Activated CD8-positive, alpha-beta T cell treated with anti-CD3 and anti-CD28 coated beads, Interleukin-2, amount 10 ng/mL, durations not matched to agents 7 days and 5 days (primary cell): ENCODE results near the gene ELP5. TPM values are rescaled to one million over a fixed set of nuclear protein-coding genes. Genes with fewer than 3 reads are reported as not detected.

Experiments used
- ATAC-seq: fragments of 150-1000 bp; cut with Tn5 transposase; one replicate; pipeline ENCODE4 v1.10.0; 2021; ENCODE audit warnings: moderate library complexity
- CTCF ChIA-PET: fragments of 350-600 bp; sonication (Branson Sonifier 250); formaldehyde crosslinking; loops from one replicate; lab custom pipeline; 2021; ENCODE audit warnings: antibody characterized with exemption; lab: Charles Lee
- POLR2A ChIA-PET: fragments of 350-600 bp; sonication (Branson Sonifier 250); formaldehyde crosslinking; loops from one replicate; lab custom pipeline; 2021; ENCODE audit warnings: antibody characterized with exemption; lab: Charles Lee
- DNase-seq: peaks from one replicate; pipeline ENCODE4 v3.0.0-alpha.2; 2020
- H3K27ac Mint-ChIP-seq: one replicate; pipeline ENCODE4 v1.8.0; 2021; ENCODE audit warnings: mild to moderate bottlenecking, mixed read lengths
- H3K27me3 Mint-ChIP-seq: one replicate; pipeline ENCODE4 v1.8.0; 2021; ENCODE audit warnings: low read depth, mixed read lengths
- H3K36me3 Mint-ChIP-seq: one replicate; pipeline ENCODE4 v1.8.0; 2021; ENCODE audit warnings: low read depth, mixed read lengths
- H3K4me1 Mint-ChIP-seq: one replicate; pipeline ENCODE4 v1.8.0; 2021; ENCODE audit warnings: low read depth, mixed read lengths
- H3K4me3 Mint-ChIP-seq: one replicate; pipeline ENCODE4 v1.8.0; 2021; ENCODE audit warnings: mild to moderate bottlenecking, mixed read lengths
- H3K9me3 Mint-ChIP-seq: one replicate; pipeline ENCODE4 v1.8.0; 2022; ENCODE audit warnings: mixed read lengths; ENCODE audit not compliant: insufficient read depth
- total RNA-seq, 2 experiments: library from RNA; stranded (reverse); gene quantifications; one replicate each; pipeline ENCODE4 v1.2.3, GENCODE V29; 2021

The ELP5 gene
- total RNA-seq, 2 experiments from 2014 or later, result 63.5 to 66.1 TPM

DNA sequence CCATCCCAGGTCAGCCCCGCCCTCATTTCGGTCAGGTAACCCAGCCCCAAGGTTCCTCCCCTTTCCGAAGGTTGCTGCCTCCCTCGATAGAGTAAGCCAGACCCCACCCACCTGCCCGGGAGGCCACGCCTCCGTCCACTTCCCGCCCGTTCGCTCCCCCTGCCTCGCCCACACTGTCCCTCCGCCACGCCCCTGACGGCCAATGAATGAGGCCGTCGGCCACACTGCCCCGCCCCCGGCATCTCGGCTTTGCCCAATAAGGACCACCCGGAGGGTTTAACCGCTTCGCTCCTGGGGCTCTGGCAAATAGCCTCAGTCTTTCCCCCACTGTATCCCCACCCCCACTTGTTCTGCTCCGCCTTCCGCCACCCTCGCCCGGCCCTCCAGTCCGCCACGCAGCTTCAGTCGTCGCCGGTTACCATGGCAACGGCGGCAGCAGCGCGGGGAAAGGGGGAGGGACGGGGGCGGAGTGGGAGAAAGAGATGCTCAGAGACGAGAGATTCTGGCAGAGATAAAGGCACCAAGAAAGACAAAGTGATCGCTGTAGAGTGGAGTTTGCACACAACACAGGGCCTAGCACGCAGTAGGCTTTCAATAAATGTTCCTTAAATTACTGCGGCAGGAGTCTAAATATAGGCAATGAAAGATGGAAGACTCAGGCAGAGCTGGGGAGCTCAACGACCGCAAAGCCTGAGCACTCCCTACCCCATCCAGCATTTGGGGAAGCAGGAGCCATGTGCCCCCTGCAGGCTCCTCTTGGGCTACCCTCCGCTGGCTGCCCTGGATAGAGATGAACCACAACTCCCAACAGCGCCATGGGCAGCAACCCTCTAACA lies 37.5 kb upstream of the ELP5 start:
- Mint-ChIP-seq H3K9me3 (no peaks in the 10 kb centered on the region), H3K4me3 (peak overlapping the region; percentile 85), H3K27ac (peak overlapping the region; percentile 90), H3K4me1 (peaks cover 59% of the 10 kb centered on the region), H3K27me3 (peaks cover 10% of the 10 kb centered on the region), H3K36me3 (no peaks in the 10 kb centered on the region)
- ChIA-PET POLR2A (interaction anchor here (0.6 to 1.0 kb wide), 3 partner anchors 96 to 180 kb away, joined by 3 to 6 read pairs (median 3); no protein-coding TSS in a partner anchor), CTCF (interaction anchor here (1.1 to 2.0 kb wide), 5 partner anchors 24 to 169 kb away, joined by 3 to 9 read pairs (median 5); partner anchors contain the start of genes GABARAP and PHF23)
- DNase-seq (peak; percentile 99), ATAC-seq (peak; percentile 87)

DNA sequence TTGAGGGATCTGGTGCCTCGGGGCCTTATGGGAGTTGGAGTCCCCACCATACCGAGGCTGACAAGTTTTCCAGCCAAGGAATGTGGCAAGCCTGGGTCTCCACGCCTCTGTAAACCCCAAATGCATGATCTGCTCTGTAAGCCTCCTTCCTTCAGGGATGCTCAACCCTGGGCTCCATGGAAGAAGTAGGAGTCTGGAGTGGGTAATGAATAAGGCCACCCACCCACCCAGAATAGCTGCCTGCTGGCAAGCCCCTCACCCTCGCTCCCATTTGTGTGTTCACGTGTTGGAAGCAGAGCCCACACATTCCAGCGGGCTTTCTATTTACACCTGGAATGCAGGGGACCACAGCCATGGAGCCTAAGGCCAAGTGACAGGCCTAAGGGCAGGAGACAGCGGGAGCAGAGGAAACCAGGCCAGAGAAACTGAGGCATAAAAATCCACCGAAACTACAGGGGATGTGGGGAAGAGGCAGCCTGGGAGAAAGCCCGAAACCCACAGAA lies 36.8 kb upstream of the ELP5 start:
- peaks cover 8% of the 10 kb centered on the region for H3K27me3 Mint-ChIP-seq

GRCh38 chr17:7215652-7216180 lies 36.3 kb upstream of the ELP5 start:
- peak overlapping the region; percentile 35 for H3K4me3 Mint-ChIP-seq
- POLR2A ChIA-PET, result no interaction called here
- peak overlapping the region; percentile 25 for H3K27ac Mint-ChIP-seq
- CTCF ChIA-PET, result interaction anchor here (2.0 kb wide), 1 partner anchor 170 kb away, joined by 9 read pairs; no protein-coding TSS in a partner anchor
- H3K9me3 Mint-ChIP-seq, result no peaks in the 10 kb centered on the region
- ATAC-seq (no peak), DNase-seq (no peak)
- peaks cover 5% of the 10 kb centered on the region for H3K36me3 Mint-ChIP-seq
- peaks cover 6% of the 10 kb centered on the region for H3K27me3 Mint-ChIP-seq
- H3K4me1 Mint-ChIP-seq, result peaks cover 67% of the 10 kb centered on the region

More for the DNA sequence above, 36.8 kb upstream of the ELP5 start:
- H3K27ac Mint-ChIP-seq, result peak overlapping the region; percentile 90
- ChIA-PET POLR2A (interaction anchor here (1.0 kb wide), 1 partner anchor 180 kb away, joined by 3 read pairs; no protein-coding TSS in a partner anchor), CTCF (interaction anchor here (1.3 to 2.0 kb wide), 4 partner anchors 23 to 169 kb away, joined by 4 to 9 read pairs (median 6); partner anchors contain the start of gene GABARAP)
- H3K4me3 Mint-ChIP-seq, result peak overlapping the region; percentile 85
- DNase-seq, result no peak
- H3K4me1 Mint-ChIP-seq, result peaks cover 62% of the 10 kb centered on the region
- no peaks in the 10 kb centered on the region for H3K36me3 Mint-ChIP-seq
- ATAC-seq, result no peak
- H3K9me3 Mint-ChIP-seq, result no peaks in the 10 kb centered on the region

- CTCF ChIA-PET, result no interaction called here
Observed at GRCh38 chr17:7216242-7217112, 35.5 kb upstream of the ELP5 start.

GRCh38 chr17:7217113-7217987 lies 34.7 kb upstream of the ELP5 start:
- Mint-ChIP-seq H3K4me1 (peaks cover 75% of the 10 kb centered on the region), H3K4me3 (peak overlapping the region; percentile 68), H3K27me3 (no peaks in the 10 kb centered on the region), H3K27ac (peak overlapping the region; percentile 66), H3K9me3 (no peaks in the 10 kb centered on the region), H3K36me3 (peaks cover 19% of the 10 kb centered on the region)
- ChIA-PET POLR2A (interaction anchor here (1.7 kb wide), 1 partner anchor 21 kb away, joined by 7 read pairs; the partner anchor contains the start of gene PHF23), CTCF (interaction anchor here (1.3 kb wide), 1 partner anchor 171 kb away, joined by 3 read pairs; no protein-coding TSS in a partner anchor)
- no peak for ATAC-seq
- no peak for DNase-seq

More at GRCh38 chr17:7216242-7217112, 35.5 kb upstream of the ELP5 start:
- Mint-ChIP-seq H3K4me1 (peaks cover 74% of the 10 kb centered on the region), H3K9me3 (no peaks in the 10 kb centered on the region), H3K36me3 (peaks cover 13% of the 10 kb centered on the region), H3K27ac (no peak overlapping the region), H3K27me3 (peaks cover 3% of the 10 kb centered on the region), H3K4me3 (peak overlapping the region; percentile 54)
- DNase-seq, result no peak
- POLR2A ChIA-PET, result no interaction called here
- ATAC-seq, result no peak

DNA sequence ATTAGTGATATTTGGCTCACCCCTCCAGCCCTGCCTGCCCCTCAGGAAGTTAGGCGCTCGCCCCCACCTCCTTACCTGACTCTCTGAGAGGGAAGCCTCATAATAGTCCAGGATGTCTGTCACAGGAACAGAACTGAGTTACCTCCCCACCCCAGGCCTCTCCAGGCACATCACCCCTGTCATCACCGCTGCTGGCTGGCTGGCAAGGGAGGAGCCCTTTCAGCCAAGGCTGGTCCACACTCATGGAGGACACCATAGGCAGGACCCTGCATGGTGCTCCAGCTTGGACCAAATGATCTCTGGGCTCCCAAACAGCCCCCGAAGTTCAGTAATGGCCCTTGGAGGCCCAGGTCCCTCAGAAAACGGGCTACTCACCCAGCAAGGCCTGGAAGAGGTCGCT lies 33.8 kb upstream of the ELP5 start:
- Mint-ChIP-seq H3K9me3 (no peaks in the 10 kb centered on the region), H3K4me3 (peak overlapping the region; percentile 68), H3K27ac (peak overlapping the region; percentile 66), H3K4me1 (peaks cover 74% of the 10 kb centered on the region), H3K36me3 (peaks cover 21% of the 10 kb centered on the region), H3K27me3 (no peaks in the 10 kb centered on the region)
- ChIA-PET POLR2A (interaction anchor here (0.9 to 1.7 kb wide), 3 partner anchors 17 to 24 kb away, joined by 3 to 7 read pairs (median 3); partner anchors contain the start of genes GABARAP and PHF23), CTCF (interaction anchor here (0.7 to 1.3 kb wide), 2 partner anchors 78 to 172 kb away, joined by 3 to 4 read pairs; no protein-coding TSS in a partner anchor)
- DNase-seq (no peak), ATAC-seq (no peak)

GRCh38 chr17:7218758-7219157 lies 33.3 kb upstream of the ELP5 start:
- H3K36me3 Mint-ChIP-seq, result peaks cover 26% of the 10 kb centered on the region
- ATAC-seq (no peak), DNase-seq (no peak)
- peak overlapping the region; percentile 73 for H3K27ac Mint-ChIP-seq
- ChIA-PET POLR2A (interaction anchor here (0.8 to 1.7 kb wide), 5 partner anchors 14 to 25 kb away, joined by 3 to 7 read pairs (median 3); partner anchors contain the start of genes GABARAP and PHF23), CTCF (interaction anchor here (0.7 to 4.2 kb wide), 3 partner anchors 15 to 78 kb away, joined by 3 to 36 read pairs (median 4); partner anchors contain the start of gene DVL2)
- no peaks in the 10 kb centered on the region for H3K27me3 Mint-ChIP-seq
- peak overlapping the region; percentile 96 for H3K4me3 Mint-ChIP-seq
- H3K4me1 Mint-ChIP-seq, result peaks cover 69% of the 10 kb centered on the region
- H3K9me3 Mint-ChIP-seq, result no peaks in the 10 kb centered on the region

- CTCF ChIA-PET, result interaction anchor here (1.2 to 4.5 kb wide), 6 partner anchors 15 to 173 kb away, joined by 3 to 37 read pairs (median 6); partner anchors contain the start of gene DVL2
- peaks cover 63% of the 10 kb centered on the region for H3K4me1 Mint-ChIP-seq
- DNase-seq (no peak), ATAC-seq (no peak)
- H3K27ac Mint-ChIP-seq, result peak overlapping the region; percentile 95
- H3K27me3 Mint-ChIP-seq, result no peaks in the 10 kb centered on the region
- peaks cover 32% of the 10 kb centered on the region for H3K36me3 Mint-ChIP-seq
- POLR2A ChIA-PET, result interaction anchor here (0.6 to 5.4 kb wide), 9 partner anchors 10 to 42 kb away, joined by 3 to 35 read pairs (median 3); partner anchors contain the start of genes CTDNEP1, ELP5, GABARAP and PHF23
- peak overlapping the region; percentile 96 for H3K4me3 Mint-ChIP-seq
- no peaks in the 10 kb centered on the region for H3K9me3 Mint-ChIP-seq
Observed at GRCh38 chr17:7219229-7219811, 32.7 kb upstream of the ELP5 start.

DNA sequence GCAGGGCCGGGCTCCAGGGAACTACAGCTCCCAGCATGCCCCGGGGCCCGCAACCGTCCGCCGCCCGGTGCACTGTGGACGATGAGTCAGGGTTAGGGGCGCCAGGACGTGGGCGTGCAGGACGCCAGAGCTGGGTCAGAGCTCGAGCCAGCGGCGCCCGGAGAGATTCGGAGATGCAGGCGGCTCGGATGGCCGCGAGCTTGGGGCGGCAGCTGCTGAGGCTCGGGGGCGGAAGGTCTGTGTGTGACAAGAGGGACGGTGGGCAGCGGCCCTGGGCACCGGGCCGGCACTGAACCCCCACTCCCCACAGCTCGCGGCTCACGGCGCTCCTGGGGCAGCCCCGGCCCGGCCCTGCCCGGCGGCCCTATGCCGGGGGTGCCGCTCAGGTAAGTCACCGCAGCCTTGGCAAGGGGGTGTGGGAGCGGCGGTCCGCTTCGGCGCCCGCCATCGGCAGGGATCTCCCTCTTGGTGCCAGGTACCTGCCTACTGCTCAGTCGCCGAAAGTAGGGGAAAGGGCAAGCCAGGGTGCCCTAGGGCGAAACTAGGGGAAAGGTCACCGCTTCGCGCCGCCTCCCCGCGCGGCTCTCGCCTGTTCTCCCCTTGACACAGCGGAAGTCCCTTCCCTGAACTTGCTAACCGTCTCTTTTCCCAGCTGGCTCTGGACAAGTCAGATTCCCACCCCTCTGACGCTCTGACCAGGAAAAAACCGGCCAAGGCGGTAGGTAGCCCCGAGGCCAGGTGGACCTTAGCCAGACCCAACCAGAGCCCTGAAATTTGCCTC lies 32.0 kb upstream of the ELP5 start, which contains the start of the genes ACADVL and DLG4:
Gene ACADVL (plus strand): TSS at position 127 of the 781 bp plus-strand sequence. CDS start 47 bp downstream, at position 174.
Gene DLG4 (minus strand): TSS at position 25 of the 781 bp plus-strand sequence.
- POLR2A ChIA-PET, result interaction anchor here (0.6 to 5.4 kb wide), 12 partner anchors 10 to 174 kb away, joined by 3 to 35 read pairs (median 5); partner anchors contain the start of genes CTDNEP1, DVL2, ELP5 and GABARAP
- Mint-ChIP-seq H3K27me3 (no peaks in the 10 kb centered on the region), H3K27ac (peak within 1 kb of the TSS; percentile 95), H3K9me3 (no peaks in the 10 kb centered on the region), H3K4me1 (peaks cover 56% of the 10 kb centered on the region), H3K4me3 (peak within 1 kb of the TSS; percentile 96), H3K36me3 (peaks cover 35% of the 10 kb centered on the region)
- DNase-seq (peak; percentile 85), ATAC-seq (peak; percentile 75)
- CTCF ChIA-PET, result interaction anchor here (0.8 to 4.5 kb wide), 18 partner anchors 9 to 467 kb away, joined by 3 to 37 read pairs (median 4); partner anchors contain the start of genes DVL2, PHF23 and TP53
